Prostate gland (tissue), 2 donors: ENCODE measurements around the gene TGM2.

ENCODE experiments used
- CTCF ChIP-seq, 4 experiments: fragments of 200-600 bp in 2 of 4; fragments of 450-650 bp in 2 of 4; sonication (generic) in 2 of 4; IDR thresholded peaks; 1 replicate in 3 of 4; 2 replicates in 1 of 4; pipeline ENCODE4 v1.5.1; 2016 to 2019; ENCODE audit warnings: antibody characterized with exemption in 4 of 4, mild to moderate bottlenecking in 2 of 4, moderate library complexity in 2 of 4
- POLR2A ChIP-seq: fragments of 450-650 bp; IDR thresholded peaks from one replicate; pipeline ENCODE4 v1.6.1; 2016; ENCODE audit warnings: antibody characterized with exemption, mild to moderate bottlenecking
- POLR2AphosphoS5 ChIP-seq: sonication (generic); formaldehyde crosslinking; IDR thresholded peaks from one replicate; pipeline ENCODE4 v1.6.1; 2017; ENCODE audit warnings: antibody characterized with exemption

GRCh38 chr20:38198238-38198861, 33.3 kb upstream of the TGM2 start:
- no peak for TF ChIP-seq CTCF (IDR thresholded peaks at IDR 0.05)
- TF ChIP-seq POLR2A: no peak
- TF ChIP-seq POLR2AphosphoS5: no peak
